HUES6 (cell line): ENCODE measurements around the gene AGBL3.

ENCODE experiments used
- H3K27ac ChIP-seq: 2 replicates; pipeline ENCODE4 v1.7.0; 2013; ENCODE audit warnings: low read depth, mild to moderate bottlenecking, low read length, inconsistent platforms
- H3K27me3 ChIP-seq: 2 replicates; pipeline ENCODE4 v1.6.1; 2013; ENCODE audit warnings: low read length; ENCODE audit not compliant: control insufficient read depth, insufficient read depth
- H3K36me3 ChIP-seq: 2 replicates; pipeline ENCODE4 v1.6.1; 2013; ENCODE audit warnings: low read length; ENCODE audit not compliant: control insufficient read depth, insufficient read depth
- H3K4me1 ChIP-seq: 2 replicates; pipeline ENCODE4 v1.6.1; 2013; ENCODE audit warnings: low read length; ENCODE audit not compliant: control insufficient read depth, insufficient read depth
- H3K4me3 ChIP-seq: 2 replicates; pipeline ENCODE4 v1.5.1; 2013; ENCODE audit warnings: low read depth, low read length
- H3K9ac ChIP-seq: one replicate; pipeline ENCODE4 v1.6.1; 2013; ENCODE audit warnings: mild to moderate bottlenecking, low read length
- H3K9me3 ChIP-seq: 2 replicates; pipeline ENCODE4 v1.6.1; 2013; ENCODE audit warnings: low read depth, low read length; ENCODE audit not compliant: control insufficient read depth, insufficient read depth

Gene AGBL3

GRCh38 chr7:135077642-135078041 is 91.3 kb downstream of the AGBL3 start:
- Histone ChIP-seq H3K27me3 (no peaks in the 10 kb centered on the region), H3K27ac (peak overlapping the region; percentile 38; the same call in 1 of the 2 replicates), H3K9ac (no peak overlapping the region), H3K4me3 (no peak overlapping the region), H3K36me3 (no peaks in the 10 kb centered on the region), H3K4me1 (peaks cover 24% of the 10 kb centered on the region), H3K9me3 (peaks cover 12% of the 10 kb centered on the region)

GRCh38 chr7:135078051-135078450 is 91.7 kb downstream of the AGBL3 start:
- Histone ChIP-seq H3K27ac (peak overlapping the region; percentile 38; the same call in 1 of the 2 replicates), H3K36me3 (no peaks in the 10 kb centered on the region), H3K9ac (no peak overlapping the region)

GRCh38 chr7:135079068-135079467 is 92.8 kb downstream of the AGBL3 start:
- H3K27ac ChIP-seq: no peak overlapping the region
- H3K4me1 ChIP-seq: peaks cover 24% of the 10 kb centered on the region
- peaks cover 2% of the 10 kb centered on the region; the same call in 1 of the 2 replicates for H3K9me3 ChIP-seq
- no peak overlapping the region for H3K4me3 ChIP-seq
- H3K27me3 ChIP-seq: no peaks in the 10 kb centered on the region
- H3K9ac ChIP-seq: no peak overlapping the region
- no peaks in the 10 kb centered on the region for H3K36me3 ChIP-seq

More at GRCh38 chr7:135078051-135078450, 91.7 kb downstream of the AGBL3 start:
- Histone ChIP-seq H3K27me3 (no peaks in the 10 kb centered on the region), H3K4me3 (no peak overlapping the region), H3K9me3 (peaks cover 9% of the 10 kb centered on the region), H3K4me1 (peaks cover 24% of the 10 kb centered on the region)

- H3K27me3 ChIP-seq: no peaks in the 10 kb centered on the region
- H3K36me3 ChIP-seq: no peaks in the 10 kb centered on the region
- H3K27ac ChIP-seq: no peak overlapping the region
- H3K9me3 ChIP-seq: no peaks in the 10 kb centered on the region
- peaks cover 2% of the 10 kb centered on the region for H3K4me1 ChIP-seq
- H3K4me3 ChIP-seq: no peak overlapping the region
- H3K9ac ChIP-seq: no peak overlapping the region
These were observed 96.7 kb downstream of the AGBL3 start for GRCh38 chr7:135083005-135083404.

GRCh38 chr7:135088566-135088965 is 102.3 kb downstream of the AGBL3 start:
- Histone ChIP-seq H3K4me3 (no peak overlapping the region), H3K4me1 (no peaks in the 10 kb centered on the region), H3K9me3 (peaks cover 9% of the 10 kb centered on the region; the same call in 1 of the 2 replicates), H3K27ac (no peak overlapping the region), H3K27me3 (no peaks in the 10 kb centered on the region), H3K36me3 (no peaks in the 10 kb centered on the region), H3K9ac (no peak overlapping the region)

- Histone ChIP-seq H3K9me3 (peaks cover 9% of the 10 kb centered on the region; the same call in 1 of the 2 replicates), H3K27me3 (no peaks in the 10 kb centered on the region), H3K4me1 (no peaks in the 10 kb centered on the region), H3K27ac (no peak overlapping the region), H3K36me3 (no peaks in the 10 kb centered on the region), H3K9ac (no peak overlapping the region), H3K4me3 (no peak overlapping the region)
These were observed 105.4 kb downstream of the AGBL3 start for GRCh38 chr7:135091717-135092116.

- Histone ChIP-seq H3K36me3 (no peaks in the 10 kb centered on the region), H3K4me1 (no peaks in the 10 kb centered on the region), H3K9ac (no peak overlapping the region), H3K27me3 (no peaks in the 10 kb centered on the region), H3K27ac (no peak overlapping the region), H3K4me3 (no peak overlapping the region), H3K9me3 (no peaks in the 10 kb centered on the region)
These were observed 108.3 kb downstream of the AGBL3 start for GRCh38 chr7:135094472-135095237.

- Histone ChIP-seq H3K4me1 (no peaks in the 10 kb centered on the region), H3K36me3 (no peaks in the 10 kb centered on the region), H3K27ac (no peak overlapping the region), H3K27me3 (no peaks in the 10 kb centered on the region), H3K9ac (no peak overlapping the region), H3K4me3 (no peak overlapping the region), H3K9me3 (no peaks in the 10 kb centered on the region)
These were observed 109.1 kb downstream of the AGBL3 start for GRCh38 chr7:135095450-135095849.

- no peak overlapping the region for H3K9ac ChIP-seq
These were observed 112.1 kb downstream of the AGBL3 start for GRCh38 chr7:135098391-135098790.

GRCh38 chr7:135100856-135101255 is 114.5 kb downstream of the AGBL3 start:
- no peak overlapping the region for H3K27ac ChIP-seq
- H3K36me3 ChIP-seq: no peaks in the 10 kb centered on the region
- H3K4me1 ChIP-seq: no peaks in the 10 kb centered on the region

More at GRCh38 chr7:135098391-135098790, 112.1 kb downstream of the AGBL3 start:
- H3K27ac ChIP-seq: no peak overlapping the region
- no peaks in the 10 kb centered on the region for H3K36me3 ChIP-seq
- H3K27me3 ChIP-seq: no peaks in the 10 kb centered on the region
- no peaks in the 10 kb centered on the region for H3K9me3 ChIP-seq
- no peaks in the 10 kb centered on the region for H3K4me1 ChIP-seq
- H3K4me3 ChIP-seq: no peak overlapping the region

GRCh38 chr7:135102372-135102771 is 116.1 kb downstream of the AGBL3 start:
- Histone ChIP-seq H3K4me1 (no peaks in the 10 kb centered on the region), H3K27ac (no peak overlapping the region), H3K9ac (no peak overlapping the region), H3K9me3 (no peaks in the 10 kb centered on the region), H3K4me3 (no peak overlapping the region), H3K36me3 (no peaks in the 10 kb centered on the region), H3K27me3 (no peaks in the 10 kb centered on the region)

More at GRCh38 chr7:135100856-135101255, 114.5 kb downstream of the AGBL3 start:
- H3K9ac ChIP-seq: no peak overlapping the region
- no peaks in the 10 kb centered on the region for H3K9me3 ChIP-seq
- H3K27me3 ChIP-seq: no peaks in the 10 kb centered on the region
- H3K4me3 ChIP-seq: no peak overlapping the region
